HG03175 (cell line): ENCODE results near the gene ATG16L2.
"Not testable (repeated sequence)": the region's sequence is repeated elsewhere in the genome, so short reads cannot be mapped to it uniquely, and the experiment has no call there.

Experiments
- ATAC-seq: cut with Tn5 transposase; IDR thresholded peaks from one replicate; pipeline ENCODE4 v1.9.1; 2021; ENCODE audit warnings: mild to moderate bottlenecking, moderate library complexity; ENCODE audit not compliant: unreplicated experiment

The ATG16L2 gene

GRCh38 chr11:72778535-72779494 is 35.4 kb upstream of the ATG16L2 start:
- no peak for ATAC-seq

GRCh38 chr11:72779495-72780128 is 34.6 kb upstream of the ATG16L2 start:
- no peak for ATAC-seq

GRCh38 chr11:72780296-72781062 is 33.7 kb upstream of the ATG16L2 start:
- ATAC-seq: no peak

GRCh38 chr11:72781063-72781312 is 33.2 kb upstream of the ATG16L2 start:
- no peak for ATAC-seq

GRCh38 chr11:72781313-72782080 is 32.7 kb upstream of the ATG16L2 start:
- no peak for ATAC-seq

- ATAC-seq: no peak
Observed at GRCh38 chr11:72782081-72782920, 31.9 kb upstream of the ATG16L2 start.

- no peak for ATAC-seq
Observed at GRCh38 chr11:72783144-72783905, 30.9 kb upstream of the ATG16L2 start.

GRCh38 chr11:72784662-72785061 is 29.5 kb upstream of the ATG16L2 start:
- ATAC-seq: no peak

- no peak for ATAC-seq
Observed at GRCh38 chr11:72786305-72787215, 27.7 kb upstream of the ATG16L2 start.

- ATAC-seq: no peak
Observed at GRCh38 chr11:72787216-72788104, 26.8 kb upstream of the ATG16L2 start.

GRCh38 chr11:72788241-72788640 is 26.0 kb upstream of the ATG16L2 start:
- ATAC-seq: no peak

- no peak for ATAC-seq
Observed at GRCh38 chr11:72789493-72790131, 24.6 kb upstream of the ATG16L2 start.

GRCh38 chr11:72791228-72791627 is 23.0 kb upstream of the ATG16L2 start:
- not testable (repeated sequence) for ATAC-seq

- ATAC-seq: no peak
Observed at GRCh38 chr11:72792437-72793021, 21.7 kb upstream of the ATG16L2 start.

- no peak for ATAC-seq
Observed at GRCh38 chr11:72793076-72793424, 21.2 kb upstream of the ATG16L2 start.
